Central memory CD8-positive, alpha-beta T cell (primary cell): ENCODE data around the gene TRIM65.
A peak's percentile ranks its signal among the peaks of the same experiment; 100 is the strongest.

Experiments used
- ATAC-seq: fragments of 150-1000 bp; cut with Tn5 transposase; replicated peaks from 2 replicates; pipeline ENCODE4 v1.10.0; 2022; ENCODE audit warnings: mild to moderate bottlenecking, moderate FRiP score, moderate number of reproducible peaks; ENCODE audit not compliant: poor library complexity, severe bottlenecking; ENCODE audit errors: extremely low read depth
- DNase-seq, 2 donors: peaks; one replicate each; pipeline ENCODE4 v3.0.0; 2021; ENCODE audit warnings: low spot score in 2 of 2
- H3K27ac Mint-ChIP-seq: one replicate; pipeline ENCODE4 v1.8.0; 2022; ENCODE audit warnings: low read depth, mild to moderate bottlenecking, moderate library complexity, mixed read lengths
- H3K27me3 Mint-ChIP-seq: one replicate; pipeline ENCODE4 v1.8.0; 2022; ENCODE audit warnings: mixed read lengths
- H3K36me3 Mint-ChIP-seq: one replicate; pipeline ENCODE4 v1.8.0; 2022; ENCODE audit warnings: mild to moderate bottlenecking, moderate library complexity, mixed read lengths; ENCODE audit not compliant: insufficient read depth
- H3K4me1 Mint-ChIP-seq: one replicate; pipeline ENCODE4 v1.8.0; 2022; ENCODE audit warnings: mixed read lengths
- H3K4me3 Mint-ChIP-seq: one replicate; pipeline ENCODE4 v1.8.0; 2022; ENCODE audit warnings: mild to moderate bottlenecking, moderate library complexity, mixed read lengths
- H3K9me3 Mint-ChIP-seq: one replicate; pipeline ENCODE4 v1.8.0; 2022; ENCODE audit warnings: mixed read lengths

TRIM65 gene

GRCh38 chr17:75896415-75897159 lies at the start of gene TRIM65:
TRIM65 (minus strand) TSS chr17:75896951; CDS start chr17:75896937, 14 bp downstream.
- DNase-seq, result peak; percentile 58 to 62
- H3K36me3 Mint-ChIP-seq, result peaks cover 24% of the 10 kb centered on the region
- peak within 1 kb of the TSS; percentile 82 for H3K4me3 Mint-ChIP-seq
- H3K9me3 Mint-ChIP-seq, result no peaks in the 10 kb centered on the region
- peak; percentile 90 for ATAC-seq
- peak within 1 kb of the TSS; percentile 92 for H3K27ac Mint-ChIP-seq
- no peaks in the 10 kb centered on the region for H3K27me3 Mint-ChIP-seq
- peaks cover 38% of the 10 kb centered on the region for H3K4me1 Mint-ChIP-seq

GRCh38 chr17:75945211-75945610 lies 48.5 kb upstream of the TRIM65 start:
- H3K9me3 Mint-ChIP-seq, result no peaks in the 10 kb centered on the region
- no peak for ATAC-seq
- peaks cover 12% of the 10 kb centered on the region for H3K4me1 Mint-ChIP-seq
- H3K4me3 Mint-ChIP-seq, result no peak overlapping the region
- H3K27ac Mint-ChIP-seq, result no peak overlapping the region
- no peak for DNase-seq
- peaks cover 32% of the 10 kb centered on the region for H3K36me3 Mint-ChIP-seq
- H3K27me3 Mint-ChIP-seq, result no peaks in the 10 kb centered on the region

GRCh38 chr17:75943491-75943890 lies 46.7 kb upstream of the TRIM65 start:
- peaks cover 17% of the 10 kb centered on the region for H3K36me3 Mint-ChIP-seq
- no peak overlapping the region for H3K27ac Mint-ChIP-seq
- DNase-seq (no peak), ATAC-seq (no peak)
- no peak overlapping the region for H3K4me3 Mint-ChIP-seq
- H3K9me3 Mint-ChIP-seq, result no peaks in the 10 kb centered on the region
- H3K27me3 Mint-ChIP-seq, result no peaks in the 10 kb centered on the region
- peaks cover 12% of the 10 kb centered on the region for H3K4me1 Mint-ChIP-seq

GRCh38 chr17:75942473-75942872 lies 45.7 kb upstream of the TRIM65 start:
- no peak for ATAC-seq
- H3K4me3 Mint-ChIP-seq, result no peak overlapping the region
- no peaks in the 10 kb centered on the region for H3K9me3 Mint-ChIP-seq
- H3K36me3 Mint-ChIP-seq, result peaks cover 13% of the 10 kb centered on the region
- no peak overlapping the region for H3K27ac Mint-ChIP-seq
- no peaks in the 10 kb centered on the region for H3K27me3 Mint-ChIP-seq
- H3K4me1 Mint-ChIP-seq, result peaks cover 12% of the 10 kb centered on the region
- DNase-seq, result no peak

- no peak for DNase-seq
- Mint-ChIP-seq H3K4me3 (peak overlapping the region; percentile 88), H3K27ac (peak overlapping the region; percentile 89), H3K36me3 (peaks cover 10% of the 10 kb centered on the region), H3K27me3 (no peaks in the 10 kb centered on the region), H3K9me3 (no peaks in the 10 kb centered on the region), H3K4me1 (peaks cover 12% of the 10 kb centered on the region)
- ATAC-seq, result no peak
These were observed 44.7 kb upstream of the TRIM65 start for GRCh38 chr17:75941442-75941819.

GRCh38 chr17:75940727-75941441 lies 44.1 kb upstream of the TRIM65 start, which contains the start of gene FBF1:
FBF1 (minus strand) TSS chr17:75941042; CDS start chr17:75938149, 2,893 bp downstream.
- Mint-ChIP-seq H3K9me3 (no peaks in the 10 kb centered on the region), H3K36me3 (peaks cover 7% of the 10 kb centered on the region), H3K27ac (peak within 1 kb of the TSS; percentile 89), H3K4me1 (peaks cover 12% of the 10 kb centered on the region), H3K27me3 (no peaks in the 10 kb centered on the region), H3K4me3 (peak within 1 kb of the TSS; percentile 88)
- DNase-seq, result peak; percentile 73 to 80
- ATAC-seq, result peak; percentile 100

GRCh38 chr17:75937652-75938051 lies 40.9 kb upstream of the TRIM65 start:
- Mint-ChIP-seq H3K27me3 (no peaks in the 10 kb centered on the region), H3K4me1 (peaks cover 12% of the 10 kb centered on the region), H3K27ac (no peak overlapping the region), H3K36me3 (peaks cover 6% of the 10 kb centered on the region), H3K4me3 (no peak overlapping the region), H3K9me3 (no peaks in the 10 kb centered on the region)
- ATAC-seq (no peak), DNase-seq (no peak)

- H3K9me3 Mint-ChIP-seq, result no peaks in the 10 kb centered on the region
- H3K27me3 Mint-ChIP-seq, result no peaks in the 10 kb centered on the region
- no peak for DNase-seq
- H3K4me1 Mint-ChIP-seq, result no peaks in the 10 kb centered on the region
- H3K36me3 Mint-ChIP-seq, result no peaks in the 10 kb centered on the region
- H3K27ac Mint-ChIP-seq, result no peak overlapping the region
- ATAC-seq, result no peak
- no peak overlapping the region for H3K4me3 Mint-ChIP-seq
These were observed 37.1 kb upstream of the TRIM65 start for GRCh38 chr17:75933808-75934207.

- no peak for DNase-seq
- Mint-ChIP-seq H3K4me1 (no peaks in the 10 kb centered on the region), H3K27me3 (no peaks in the 10 kb centered on the region), H3K27ac (no peak overlapping the region), H3K4me3 (no peak overlapping the region), H3K9me3 (no peaks in the 10 kb centered on the region), H3K36me3 (no peaks in the 10 kb centered on the region)
- ATAC-seq, result no peak
These were observed 36.1 kb upstream of the TRIM65 start for GRCh38 chr17:75932852-75933251.

- H3K27ac Mint-ChIP-seq, result no peak overlapping the region
- no peaks in the 10 kb centered on the region for H3K27me3 Mint-ChIP-seq
- DNase-seq (no peak), ATAC-seq (no peak)
- no peaks in the 10 kb centered on the region for H3K9me3 Mint-ChIP-seq
- H3K4me3 Mint-ChIP-seq, result no peak overlapping the region
- no peaks in the 10 kb centered on the region for H3K36me3 Mint-ChIP-seq
- no peaks in the 10 kb centered on the region for H3K4me1 Mint-ChIP-seq
These were observed 34.3 kb upstream of the TRIM65 start for GRCh38 chr17:75931062-75931461.

- ATAC-seq, result no peak
These were observed 30.7 kb upstream of the TRIM65 start for GRCh38 chr17:75927286-75927922.

GRCh38 chr17:75926456-75926855 lies 29.7 kb upstream of the TRIM65 start:
- no peaks in the 10 kb centered on the region for H3K4me1 Mint-ChIP-seq
- DNase-seq (no peak), ATAC-seq (no peak)
- no peaks in the 10 kb centered on the region for H3K27me3 Mint-ChIP-seq
- no peaks in the 10 kb centered on the region for H3K36me3 Mint-ChIP-seq
- H3K9me3 Mint-ChIP-seq, result no peaks in the 10 kb centered on the region
- H3K27ac Mint-ChIP-seq, result no peak overlapping the region
- H3K4me3 Mint-ChIP-seq, result no peak overlapping the region

More at GRCh38 chr17:75927286-75927922, 30.7 kb upstream of the TRIM65 start:
- Mint-ChIP-seq H3K27ac (no peak overlapping the region), H3K4me1 (no peaks in the 10 kb centered on the region), H3K9me3 (no peaks in the 10 kb centered on the region), H3K27me3 (no peaks in the 10 kb centered on the region), H3K36me3 (no peaks in the 10 kb centered on the region), H3K4me3 (no peak overlapping the region)
- DNase-seq, result no peak
